ENCODE results near the gene ADARB2. TPM values are rescaled to one million over a fixed set of nuclear protein-coding genes. Genes with fewer than 3 reads are reported as not detected.

ADARB2 gene
- total and polyA plus RNA-seq, 2 experiments from 2014 or later, result 2.0 to 5.0 TPM

- TF ChIP-seq EZH2 (IDR thresholded peaks at IDR 0.05; ENCODE audit: low read depth, unreplicated experiment), result no peak
- no peak for TF ChIP-seq REST (IDR thresholded peaks at IDR 0.05; ENCODE audit: unreplicated experiment)
- no peak for TF ChIP-seq ETS1 (IDR thresholded peaks at IDR 0.05)
- TF ChIP-seq ZNF331 (CRISPR knock-in tag; IDR thresholded peaks at IDR 0.05; ENCODE audit: low read depth), result no peak
- TF ChIP-seq CTCF (conservative IDR thresholded peaks at IDR 0.05; ENCODE audit: low read depth in 2 of 2), result no peak
- no peak for TF ChIP-seq EZH2phosphoT487 (IDR thresholded peaks at IDR 0.05; ENCODE audit: unreplicated experiment)
- TF ChIP-seq JUNB (IDR thresholded peaks at IDR 0.05; ENCODE audit: unreplicated experiment), result no peak
- no peak for TF ChIP-seq POLR2AphosphoS5 (IDR thresholded peaks at IDR 0.05; ENCODE audit: low read depth)
Observed at GRCh38 chr10:1347962-1348772, 389.2 kb downstream of the ADARB2 start (continued).

GRCh38 chr10:1347525-1347924 lies 389.8 kb downstream of the ADARB2 start:
- H2AFZ ChIP-seq, result no peak overlapping the region
- Mint-ChIP-seq H3K36me3 (ENCODE audit: low read depth) (no peaks in the 10 kb centered on the region; the same call in 2 of the 3 replicates), H3K27ac (no peak overlapping the region), H3K4me1 (peaks cover 25% of the 10 kb centered on the region), H3K9me3 (no peaks in the 10 kb centered on the region), H3K27me3 (ENCODE audit: insufficient read depth, low read depth, poor library complexity) (peaks cover 11% of the 10 kb centered on the region), H3K4me3 (no peak overlapping the region)
- H3K27ac ChIP-seq (ENCODE audit: low read depth), result no peak overlapping the region
- H3F3A ChIP-seq (replicated peaks; ENCODE audit: low read depth), result no peaks in the 10 kb centered on the region
- DNase-seq (ENCODE audit: low spot score) (no peak), ATAC-seq (no peak)
- H3K36me3 ChIP-seq (ENCODE audit: insufficient read depth), result no peaks in the 10 kb centered on the region
- no peak overlapping the region for H3K4me2 ChIP-seq
- no peaks in the 10 kb centered on the region for H3K27me3 ChIP-seq (ENCODE audit: insufficient read depth)
- no peaks in the 10 kb centered on the region for H4K20me1 ChIP-seq (replicated peaks; ENCODE audit: insufficient read depth)
- H3K4me1 ChIP-seq (ENCODE audit: insufficient read depth), result no peaks in the 10 kb centered on the region
- H3K4me3 ChIP-seq, result no peak overlapping the region
- H3K9me2 ChIP-seq (ENCODE audit: insufficient read depth), result 0 out of 2 replicates have a peak, but pooled peaks cover 2% of the 10 kb centered on the region
- H3K79me2 ChIP-seq (replicated peaks; ENCODE audit: insufficient read depth), result no peaks in the 10 kb centered on the region
- no peak for TF ChIP-seq CREB1 (CRISPR knock-in tag; IDR thresholded peaks at IDR 0.05; ENCODE audit: low read depth)
- no peak for TF ChIP-seq CTCF (conservative IDR thresholded peaks at IDR 0.05; ENCODE audit: low read depth in 2 of 2)
- no peak for TF ChIP-seq STAT1 (IDR thresholded peaks at IDR 0.05; ENCODE audit: unreplicated experiment)
- no peak for TF ChIP-seq JUNB (IDR thresholded peaks at IDR 0.05; ENCODE audit: unreplicated experiment)
- TF ChIP-seq EZH2phosphoT487 (IDR thresholded peaks at IDR 0.05; ENCODE audit: unreplicated experiment), result no peak
- TF ChIP-seq REST (IDR thresholded peaks at IDR 0.05; ENCODE audit: unreplicated experiment), result no peak
- no peak for TF ChIP-seq NANOG (IDR thresholded peaks at IDR 0.05; ENCODE audit: borderline replicate concordance)
- no peak for TF ChIP-seq ETS1 (IDR thresholded peaks at IDR 0.05)
- TF ChIP-seq POLR2AphosphoS5 (IDR thresholded peaks at IDR 0.05; ENCODE audit: low read depth), result no peak
- no peak for TF ChIP-seq ZNF114 (CRISPR knock-in tag; IDR thresholded peaks at IDR 0.05)
- no peak for TF ChIP-seq EZH2 (IDR thresholded peaks at IDR 0.05; ENCODE audit: low read depth, unreplicated experiment)
